Natural killer cell (primary cell): Measurements from ENCODE around the gene IGFBP5. TPM values are rescaled to one million over a fixed set of nuclear protein-coding genes. Genes with fewer than 3 reads are reported as not detected.

Experiments
- ATAC-seq, 3 donors: fragments of 150-1000 bp in 2 of 3; fragments of 200-7000 bp in 1 of 3; cut with Tn5 transposase; 1 replicate in 1 of 3; 2 replicates in 2 of 3; pipeline ENCODE4 v1.10.0; 2021; ENCODE audit warnings: mild to moderate bottlenecking in 2 of 3, moderate library complexity in 2 of 3
- DNase-seq, 2 donors: peaks; one replicate each; pipeline versions ENCODE4 v3.0.0 to v3.0.0-alpha.2; 2013 to 2021; ENCODE audit warnings: mixed read lengths in 1 of 2
- H3K27ac ChIP-seq: one replicate; pipeline ENCODE4 v1.5.1; 2013; ENCODE audit warnings: mild to moderate bottlenecking, low read length
- H3K27me3 ChIP-seq: one replicate; pipeline ENCODE4 v1.6.1; 2013; ENCODE audit warnings: low read length; ENCODE audit not compliant: control insufficient read depth, insufficient read depth
- H3K36me3 ChIP-seq: one replicate; pipeline ENCODE4 v1.6.1; 2013; ENCODE audit warnings: low read length; ENCODE audit not compliant: control insufficient read depth, insufficient read depth
- H3K4me1 ChIP-seq: one replicate; pipeline ENCODE4 v1.6.1; 2013; ENCODE audit warnings: low read length; ENCODE audit not compliant: control insufficient read depth, insufficient read depth
- H3K4me3 ChIP-seq: one replicate; pipeline ENCODE4 v1.5.1; 2013; ENCODE audit warnings: low read length
- H3K9me3 ChIP-seq: one replicate; pipeline ENCODE4 v1.6.1; 2013; ENCODE audit warnings: low read length; ENCODE audit not compliant: control insufficient read depth, insufficient read depth
- H3K27ac Mint-ChIP-seq, 2 donors: one replicate each; pipeline ENCODE4 v1.8.0; 2022; ENCODE audit warnings: mild to moderate bottlenecking in 2 of 2, mixed read lengths in 2 of 2, moderate library complexity in 1 of 2
- H3K27me3 Mint-ChIP-seq, 2 donors: one replicate each; pipeline ENCODE4 v1.8.0; 2022; ENCODE audit warnings: low read depth in 2 of 2, mixed read lengths in 2 of 2
- H3K36me3 Mint-ChIP-seq: one replicate; pipeline ENCODE4 v1.8.0; 2022; ENCODE audit warnings: mixed read lengths
- H3K4me1 Mint-ChIP-seq, 2 donors: one replicate each; pipeline ENCODE4 v1.8.0; 2022; ENCODE audit warnings: mixed read lengths in 2 of 2
- H3K4me3 Mint-ChIP-seq: one replicate; pipeline ENCODE4 v1.8.0; 2022; ENCODE audit warnings: mild to moderate bottlenecking, moderate library complexity, mixed read lengths
- H3K9me3 Mint-ChIP-seq, 2 donors: one replicate each; pipeline ENCODE4 v1.8.0; 2022; ENCODE audit warnings: mixed read lengths in 2 of 2
- CTCF ChIP-seq: fragments of 200-600 bp; IDR thresholded peaks from one replicate; pipeline ENCODE4 v1.8.0; 2022; ENCODE audit warnings: antibody characterized with exemption
- WGBS: methylation state at CpG from one replicate; pipeline ENCODE4 v1.1.7; 2013; ENCODE audit warnings: missing lambda C conversion rate; ENCODE audit not compliant: insufficient coverage; 5-methylcytosine and 5-hydroxymethylcytosine counted together
- intact Hi-C: fragments of 100-400 bp; cut with micrococcal nuclease; formaldehyde crosslinking; loops from one replicate; pipeline ENCODE4 v1.14.2; 2022
- total RNA-seq, 4 donors: library from RNA; stranded (reverse); fragments of 120-200 nt in 1 of 4; gene quantifications; one replicate each; pipeline versions ENCODE4 v1.2.3 to v1.2.4, GENCODE V29; 2013 to 2022

IGFBP5 gene
- total RNA-seq, 3 donors from 2014 or later (not counting 1 experiment from before 2014, with no cell fraction given) = not detected

- Histone ChIP-seq H3K36me3 (no peaks in the 10 kb centered on the region), H3K4me1 (no peaks in the 10 kb centered on the region), H3K4me3 (no peak overlapping the region), H3K27ac (no peak overlapping the region), H3K27me3 (no peaks in the 10 kb centered on the region), H3K9me3 (no peaks in the 10 kb centered on the region)
- no peaks in the 10 kb centered on the region for H3K36me3 Mint-ChIP-seq
- H3K9me3 Mint-ChIP-seq = no peaks in the 10 kb centered on the region
- intact Hi-C loops = no loop called here
- peak in 2 of 3 donors; percentile 29 to 61 for ATAC-seq
- peaks cover 4 to 5% of the 10 kb centered on the region in 2 donors for H3K4me1 Mint-ChIP-seq
- H3K27ac Mint-ChIP-seq = no peak overlapping the region
- DNase-seq = peak in 1 of 2 donors; percentile 32
- no peak for TF ChIP-seq CTCF
- no peak overlapping the region for H3K4me3 Mint-ChIP-seq
- peaks cover 4 to 6% of the 10 kb centered on the region in 2 donors for H3K27me3 Mint-ChIP-seq
- WGBS = 87% methylated on average over 20 of the region's 20 CpGs
Measured at GRCh38 chr2:216661639-216662375, 33.5 kb downstream of the IGFBP5 start.

- no peak overlapping the region for H3K4me3 ChIP-seq
- H3K27me3 Mint-ChIP-seq = no peaks in the 10 kb centered on the region
- no peaks in the 10 kb centered on the region for H3K36me3 Mint-ChIP-seq
- intact Hi-C loops = no loop called here
- H3K9me3 ChIP-seq = no peaks in the 10 kb centered on the region
- no peak overlapping the region for H3K27ac Mint-ChIP-seq
- no peak for TF ChIP-seq CTCF
- H3K27me3 ChIP-seq = no peaks in the 10 kb centered on the region
- no peak overlapping the region for H3K4me3 Mint-ChIP-seq
- no peak for DNase-seq
- no peak overlapping the region for H3K27ac ChIP-seq
- no peaks in the 10 kb centered on the region for H3K4me1 ChIP-seq
- no peaks in the 10 kb centered on the region for H3K4me1 Mint-ChIP-seq
- no peaks in the 10 kb centered on the region for H3K9me3 Mint-ChIP-seq
- ATAC-seq = no peak
- 99% methylated on average over 5 of the region's 5 CpGs for WGBS
- no peaks in the 10 kb centered on the region for H3K36me3 ChIP-seq
Measured at GRCh38 chr2:216661051-216661450, 34.3 kb downstream of the IGFBP5 start.

- H3K27ac ChIP-seq = no peak overlapping the region
- no peaks in the 10 kb centered on the region for H3K9me3 ChIP-seq
- H3K4me3 Mint-ChIP-seq = no peak overlapping the region
- intact Hi-C loops = no loop called here
- H3K27me3 ChIP-seq = no peaks in the 10 kb centered on the region
- DNase-seq = no peak
- no peak overlapping the region for H3K4me3 ChIP-seq
- H3K4me1 Mint-ChIP-seq = no peaks in the 10 kb centered on the region
- no peaks in the 10 kb centered on the region for H3K36me3 ChIP-seq
- no peaks in the 10 kb centered on the region for H3K9me3 Mint-ChIP-seq
- no peaks in the 10 kb centered on the region for H3K4me1 ChIP-seq
- no peak for ATAC-seq
- H3K27me3 Mint-ChIP-seq = no peaks in the 10 kb centered on the region
- 88% methylated on average over 10 of the region's 10 CpGs for WGBS
- H3K36me3 Mint-ChIP-seq = no peaks in the 10 kb centered on the region
- no peak overlapping the region for H3K27ac Mint-ChIP-seq
- no peak for TF ChIP-seq CTCF
Measured at GRCh38 chr2:216660496-216660895, 34.9 kb downstream of the IGFBP5 start.

- Histone ChIP-seq H3K36me3 (no peaks in the 10 kb centered on the region), H3K4me3 (no peak overlapping the region), H3K4me1 (no peaks in the 10 kb centered on the region), H3K27ac (no peak overlapping the region), H3K27me3 (no peaks in the 10 kb centered on the region), H3K9me3 (no peaks in the 10 kb centered on the region)
- Mint-ChIP-seq H3K4me1 (peaks cover 0 to 4% of the 10 kb centered on the region in 2 donors), H3K27me3 (no peaks in the 10 kb centered on the region), H3K4me3 (no peak overlapping the region), H3K36me3 (no peaks in the 10 kb centered on the region), H3K9me3 (no peaks in the 10 kb centered on the region), H3K27ac (no peak overlapping the region)
- no peak for ATAC-seq
- DNase-seq = no peak
- WGBS = 93% methylated on average over 6 of the region's 6 CpGs
- intact Hi-C loops = no loop called here
- no peak for TF ChIP-seq CTCF
Measured at GRCh38 chr2:216659276-216659675, 36.1 kb downstream of the IGFBP5 start.
